Progenitor cell of endocrine pancreas (in vitro differentiated cells): ENCODE measurements around the gene ANKRD40. TPM values are rescaled to one million over a fixed set of nuclear protein-coding genes. Genes with fewer than 3 reads are reported as not detected.

Experiments
- DNase-seq: peaks from one replicate; pipeline ENCODE4 v3.0.0; 2021; ENCODE audit warnings: low spot score; ENCODE audit not compliant: unreplicated experiment
- H3K27ac Mint-ChIP-seq: 2 replicates; pipeline ENCODE4 v1.8.0; 2021; ENCODE audit warnings: mild to moderate bottlenecking, moderate library complexity, mixed read lengths
- H3K27me3 Mint-ChIP-seq: 2 replicates; pipeline ENCODE4 v1.8.0; 2021; ENCODE audit warnings: mixed read lengths
- H3K36me3 Mint-ChIP-seq: 2 replicates; pipeline ENCODE4 v1.8.0; 2022; ENCODE audit warnings: mixed read lengths; ENCODE audit not compliant: insufficient read depth
- H3K4me1 Mint-ChIP-seq: 2 replicates; pipeline ENCODE4 v1.8.0; 2021; ENCODE audit warnings: low read depth, mixed read lengths
- H3K4me3 Mint-ChIP-seq: 2 replicates; pipeline ENCODE4 v1.8.0; 2021; ENCODE audit warnings: low read depth, mild to moderate bottlenecking, moderate library complexity, mixed read lengths
- H3K9me3 Mint-ChIP-seq: 2 replicates; pipeline ENCODE4 v1.8.0; 2021; ENCODE audit warnings: low read depth, mixed read lengths
- total RNA-seq: library from RNA; stranded (reverse); gene quantifications from 2 replicates; pipeline ENCODE4 v1.2.1, GENCODE V29; 2021
- TF ChIP-seq, protein P1 (sequence below): fragments of 200-600 bp; sonication (generic); IDR thresholded peaks from one replicate; pipeline ENCODE4 v1.5.0; 2021; ENCODE audit warnings: antibody characterized with exemption, mild to moderate bottlenecking; ENCODE audit not compliant: unreplicated experiment

ANKRD40 gene
- total RNA-seq, 1 donor from 2014 or later, result 39.0 TPM

GRCh38 chr17:50737118-50737698, 29.5 kb upstream of the ANKRD40 start:
- H3K4me3 Mint-ChIP-seq, result no peak overlapping the region
- H3K36me3 Mint-ChIP-seq, result peaks cover 18% of the 10 kb centered on the region
- no peak overlapping the region for H3K27ac Mint-ChIP-seq
- no peaks in the 10 kb centered on the region for H3K27me3 Mint-ChIP-seq
- no peak for DNase-seq
- no peaks in the 10 kb centered on the region for H3K9me3 Mint-ChIP-seq
- H3K4me1 Mint-ChIP-seq, result no peaks in the 10 kb centered on the region
- TF ChIP-seq, protein P1, sequence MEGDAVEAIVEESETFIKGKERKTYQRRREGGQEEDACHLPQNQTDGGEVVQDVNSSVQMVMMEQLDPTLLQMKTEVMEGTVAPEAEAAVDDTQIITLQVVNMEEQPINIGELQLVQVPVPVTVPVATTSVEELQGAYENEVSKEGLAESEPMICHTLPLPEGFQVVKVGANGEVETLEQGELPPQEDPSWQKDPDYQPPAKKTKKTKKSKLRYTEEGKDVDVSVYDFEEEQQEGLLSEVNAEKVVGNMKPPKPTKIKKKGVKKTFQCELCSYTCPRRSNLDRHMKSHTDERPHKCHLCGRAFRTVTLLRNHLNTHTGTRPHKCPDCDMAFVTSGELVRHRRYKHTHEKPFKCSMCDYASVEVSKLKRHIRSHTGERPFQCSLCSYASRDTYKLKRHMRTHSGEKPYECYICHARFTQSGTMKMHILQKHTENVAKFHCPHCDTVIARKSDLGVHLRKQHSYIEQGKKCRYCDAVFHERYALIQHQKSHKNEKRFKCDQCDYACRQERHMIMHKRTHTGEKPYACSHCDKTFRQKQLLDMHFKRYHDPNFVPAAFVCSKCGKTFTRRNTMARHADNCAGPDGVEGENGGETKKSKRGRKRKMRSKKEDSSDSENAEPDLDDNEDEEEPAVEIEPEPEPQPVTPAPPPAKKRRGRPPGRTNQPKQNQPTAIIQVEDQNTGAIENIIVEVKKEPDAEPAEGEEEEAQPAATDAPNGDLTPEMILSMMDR, result no peak

DNA sequence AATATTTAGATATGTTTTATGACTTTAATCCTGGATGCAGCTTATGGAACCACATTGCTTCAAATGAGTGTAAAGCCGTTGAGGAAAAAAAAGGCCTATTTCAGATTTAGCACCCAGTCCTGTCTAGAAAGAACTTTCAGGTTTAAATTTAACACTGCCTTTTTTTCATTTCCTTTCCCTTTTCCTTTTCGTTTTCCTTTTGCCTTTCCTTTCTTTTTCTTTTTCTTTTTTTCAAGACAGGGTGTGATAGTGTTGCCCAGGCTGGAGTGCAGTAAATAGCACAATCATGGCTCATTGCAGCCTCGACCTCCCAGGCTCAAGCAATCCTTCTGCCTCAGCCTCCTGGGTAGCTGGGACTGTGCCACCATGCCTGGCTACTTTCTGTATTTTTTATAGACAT, 27.6 kb upstream of the ANKRD40 start:
- H3K36me3 Mint-ChIP-seq, result peaks cover 11% of the 10 kb centered on the region
- no peak for DNase-seq
- H3K4me3 Mint-ChIP-seq, result no peak overlapping the region
- TF ChIP-seq, protein P1, result no peak
- H3K4me1 Mint-ChIP-seq, result no peaks in the 10 kb centered on the region
- peak overlapping the region; percentile 33 for H3K27ac Mint-ChIP-seq
- H3K9me3 Mint-ChIP-seq, result no peaks in the 10 kb centered on the region
- H3K27me3 Mint-ChIP-seq, result no peaks in the 10 kb centered on the region

GRCh38 chr17:50731575-50732460, 24.1 kb upstream of the ANKRD40 start:
- Mint-ChIP-seq H3K27ac (peak overlapping the region; percentile 60), H3K36me3 (peaks cover 2% of the 10 kb centered on the region), H3K4me3 (no peak overlapping the region), H3K27me3 (no peaks in the 10 kb centered on the region), H3K4me1 (peaks cover 7% of the 10 kb centered on the region), H3K9me3 (no peaks in the 10 kb centered on the region)
- DNase-seq, result no peak
- TF ChIP-seq, protein P1, result no peak

- Mint-ChIP-seq H3K9me3 (no peaks in the 10 kb centered on the region), H3K27ac (peak overlapping the region; percentile 24), H3K4me3 (no peak overlapping the region), H3K36me3 (no peaks in the 10 kb centered on the region), H3K4me1 (peaks cover 10% of the 10 kb centered on the region), H3K27me3 (no peaks in the 10 kb centered on the region)
- DNase-seq, result no peak
- TF ChIP-seq, protein P1, result no peak
These were observed 21.4 kb upstream of the ANKRD40 start for GRCh38 chr17:50728881-50729765.

- H3K4me1 Mint-ChIP-seq, result peaks cover 12% of the 10 kb centered on the region
- TF ChIP-seq, protein P1, result no peak
- H3K36me3 Mint-ChIP-seq, result no peaks in the 10 kb centered on the region
- no peaks in the 10 kb centered on the region for H3K27me3 Mint-ChIP-seq
- no peaks in the 10 kb centered on the region for H3K9me3 Mint-ChIP-seq
- DNase-seq, result no peak
- no peak overlapping the region for H3K4me3 Mint-ChIP-seq
- H3K27ac Mint-ChIP-seq, result no peak overlapping the region
These were observed 20.4 kb upstream of the ANKRD40 start for GRCh38 chr17:50728112-50728429.
